Measurements from ENCODE around the gene MOGAT3.

DNA sequence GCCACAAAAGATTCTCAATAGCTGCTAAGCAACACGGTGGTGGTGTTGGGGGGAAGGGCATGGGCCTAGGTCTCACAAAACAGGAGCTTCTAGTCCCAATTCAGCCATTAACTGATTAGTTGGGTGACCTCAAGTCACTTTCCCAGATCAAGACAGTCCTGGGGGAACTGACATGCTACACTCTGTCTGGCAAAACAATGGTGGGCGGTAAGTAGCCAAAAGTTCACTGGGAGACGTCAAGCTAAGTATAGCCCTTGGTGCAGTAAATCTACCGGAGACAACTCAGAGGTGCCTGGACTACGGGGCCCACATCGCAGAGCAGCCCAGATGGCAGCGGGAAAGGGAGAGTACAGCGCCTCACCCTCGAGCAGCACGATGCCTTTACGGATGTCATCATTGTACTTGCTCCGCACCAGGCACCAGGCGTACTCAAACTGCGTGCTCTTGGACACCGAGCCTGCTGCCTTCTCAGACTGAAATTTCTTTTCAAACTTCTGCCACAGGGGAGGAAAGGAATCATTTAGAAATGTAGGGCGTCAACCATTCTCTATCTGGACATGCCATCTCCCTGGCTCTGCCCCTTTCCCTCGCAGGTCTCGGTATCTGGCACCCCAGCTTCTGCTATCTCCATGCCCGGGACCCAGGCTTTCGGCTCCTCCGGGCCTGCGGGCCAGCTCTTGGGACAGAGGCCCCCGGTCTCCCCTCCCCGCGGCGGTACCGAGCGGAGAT is 43.0 kb upstream of the MOGAT3 start:
- TF ChIP-seq POLR2A (IDR thresholded peaks at IDR 0.05) (no peak), CTCF (IDR thresholded peaks at IDR 0.05) (no peak)
